VCaP (cell line): ENCODE data around the gene PPCDC.

Source experiments
- H3K27ac ChIP-seq: fragments of 450-650 bp; 2 replicates; pipeline ENCODE4 v1.5.1; 2017
- CTCF ChIP-seq: fragments of 450-650 bp; conservative IDR thresholded peaks from 2 replicates; pipeline ENCODE4 v1.5.1; 2017; ENCODE audit warnings: mild to moderate bottlenecking, moderate library complexity

PPCDC gene

GRCh38 chr15:75023181-75023871 is at the start of gene PPCDC:
PPCDC (plus strand) TSS chr15:75023590; CDS start chr15:75028319, 4,729 bp downstream.
- TF ChIP-seq CTCF, result no peak
- H3K27ac ChIP-seq, result peak within 1 kb of the TSS; percentile 96

GRCh38 chr15:74976159-74976558 is 47.2 kb upstream of the PPCDC start:
- peak; percentile 69 for TF ChIP-seq CTCF

GRCh38 chr15:74977599-74977998 is 45.8 kb upstream of the PPCDC start:
- no peak overlapping the region for H3K27ac ChIP-seq
- TF ChIP-seq CTCF, result no peak

More at GRCh38 chr15:74976159-74976558, 47.2 kb upstream of the PPCDC start:
- H3K27ac ChIP-seq, result no peak overlapping the region

GRCh38 chr15:74978077-74978476 is 45.3 kb upstream of the PPCDC start:
- no peak overlapping the region for H3K27ac ChIP-seq
- no peak for TF ChIP-seq CTCF

GRCh38 chr15:74978503-74978902 is 44.9 kb upstream of the PPCDC start:
- H3K27ac ChIP-seq, result no peak overlapping the region
- TF ChIP-seq CTCF, result no peak

GRCh38 chr15:74982183-74982582 is 41.2 kb upstream of the PPCDC start:
- no peak overlapping the region for H3K27ac ChIP-seq
- no peak for TF ChIP-seq CTCF

GRCh38 chr15:74983725-74984231 is 39.6 kb upstream of the PPCDC start:
- no peak overlapping the region for H3K27ac ChIP-seq
- no peak for TF ChIP-seq CTCF
